Measurements from ENCODE around the gene TMED1. TPM values are rescaled to one million over a fixed set of nuclear protein-coding genes. Genes with fewer than 3 reads are reported as not detected.

The TMED1 gene
- total and polyA plus RNA-seq, 9 of the 15 experiments (the other 6 are each of a cell fraction or from before 2014, with no cell fraction given) = 0.86 to 30.2 (median 23.5) TPM

- no peak for TF ChIP-seq SIN3B (IDR thresholded peaks at IDR 0.05; ENCODE audit: low read depth)
- TF ChIP-seq RNF2 (IDR thresholded peaks at IDR 0.05) = no peak
- TF ChIP-seq TRIM28 (IDR thresholded peaks at IDR 0.05) = no peak
- TF ChIP-seq BRD9 (IDR thresholded peaks at IDR 0.05; ENCODE audit: low read depth, partially characterized antibody) = no peak
- TF ChIP-seq CEBPB (tag; IDR thresholded peaks at IDR 0.05) = no peak
- TF ChIP-seq LARP7 (IDR thresholded peaks at IDR 0.05) = no peak
- TF ChIP-seq, protein P1, sequence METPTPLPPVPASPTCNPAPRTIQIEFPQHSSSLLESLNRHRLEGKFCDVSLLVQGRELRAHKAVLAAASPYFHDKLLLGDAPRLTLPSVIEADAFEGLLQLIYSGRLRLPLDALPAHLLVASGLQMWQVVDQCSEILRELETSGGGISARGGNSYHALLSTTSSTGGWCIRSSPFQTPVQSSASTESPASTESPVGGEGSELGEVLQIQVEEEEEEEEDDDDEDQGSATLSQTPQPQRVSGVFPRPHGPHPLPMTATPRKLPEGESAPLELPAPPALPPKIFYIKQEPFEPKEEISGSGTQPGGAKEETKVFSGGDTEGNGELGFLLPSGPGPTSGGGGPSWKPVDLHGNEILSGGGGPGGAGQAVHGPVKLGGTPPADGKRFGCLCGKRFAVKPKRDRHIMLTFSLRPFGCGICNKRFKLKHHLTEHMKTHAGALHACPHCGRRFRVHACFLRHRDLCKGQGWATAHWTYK (CRISPR knock-in tag; IDR thresholded peaks at IDR 0.05) = no peak; the same call in 1 of the 2 replicates
- no peak for TF ChIP-seq NELFE (IDR thresholded peaks at IDR 0.05; ENCODE audit: insufficient read depth, insufficient read length)
- peak; percentile 66 for TF ChIP-seq NFYB (IDR thresholded peaks at IDR 0.05; ENCODE audit: extremely low read depth, insufficient read length)
- no peak for TF ChIP-seq GTF2A2 (tag; IDR thresholded peaks at IDR 0.05)
- TF ChIP-seq ZC3H4 (CRISPR knock-in tag; IDR thresholded peaks at IDR 0.05; ENCODE audit: borderline replicate concordance) = no peak
- TF ChIP-seq, protein P2, sequence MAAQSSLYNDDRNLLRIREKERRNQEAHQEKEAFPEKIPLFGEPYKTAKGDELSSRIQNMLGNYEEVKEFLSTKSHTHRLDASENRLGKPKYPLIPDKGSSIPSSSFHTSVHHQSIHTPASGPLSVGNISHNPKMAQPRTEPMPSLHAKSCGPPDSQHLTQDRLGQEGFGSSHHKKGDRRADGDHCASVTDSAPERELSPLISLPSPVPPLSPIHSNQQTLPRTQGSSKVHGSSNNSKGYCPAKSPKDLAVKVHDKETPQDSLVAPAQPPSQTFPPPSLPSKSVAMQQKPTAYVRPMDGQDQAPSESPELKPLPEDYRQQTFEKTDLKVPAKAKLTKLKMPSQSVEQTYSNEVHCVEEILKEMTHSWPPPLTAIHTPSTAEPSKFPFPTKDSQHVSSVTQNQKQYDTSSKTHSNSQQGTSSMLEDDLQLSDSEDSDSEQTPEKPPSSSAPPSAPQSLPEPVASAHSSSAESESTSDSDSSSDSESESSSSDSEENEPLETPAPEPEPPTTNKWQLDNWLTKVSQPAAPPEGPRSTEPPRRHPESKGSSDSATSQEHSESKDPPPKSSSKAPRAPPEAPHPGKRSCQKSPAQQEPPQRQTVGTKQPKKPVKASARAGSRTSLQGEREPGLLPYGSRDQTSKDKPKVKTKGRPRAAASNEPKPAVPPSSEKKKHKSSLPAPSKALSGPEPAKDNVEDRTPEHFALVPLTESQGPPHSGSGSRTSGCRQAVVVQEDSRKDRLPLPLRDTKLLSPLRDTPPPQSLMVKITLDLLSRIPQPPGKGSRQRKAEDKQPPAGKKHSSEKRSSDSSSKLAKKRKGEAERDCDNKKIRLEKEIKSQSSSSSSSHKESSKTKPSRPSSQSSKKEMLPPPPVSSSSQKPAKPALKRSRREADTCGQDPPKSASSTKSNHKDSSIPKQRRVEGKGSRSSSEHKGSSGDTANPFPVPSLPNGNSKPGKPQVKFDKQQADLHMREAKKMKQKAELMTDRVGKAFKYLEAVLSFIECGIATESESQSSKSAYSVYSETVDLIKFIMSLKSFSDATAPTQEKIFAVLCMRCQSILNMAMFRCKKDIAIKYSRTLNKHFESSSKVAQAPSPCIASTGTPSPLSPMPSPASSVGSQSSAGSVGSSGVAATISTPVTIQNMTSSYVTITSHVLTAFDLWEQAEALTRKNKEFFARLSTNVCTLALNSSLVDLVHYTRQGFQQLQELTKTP (IDR thresholded peaks at IDR 0.05; ENCODE audit: low read depth in 1 of 2, partially characterized antibody in 2 of 2) = no peak
- no peak for TF ChIP-seq U2AF1 (optimal IDR thresholded peaks at IDR 0.05; ENCODE audit: low read depth, low read length)
- TF ChIP-seq L3MBTL2 (IDR thresholded peaks at IDR 0.05) = no peak
- no peak for TF ChIP-seq CHCHD3 (CRISPR knock-in tag; IDR thresholded peaks at IDR 0.05)
- no peak for TF ChIP-seq FIP1L1 (IDR thresholded peaks at IDR 0.05; ENCODE audit: low read depth, low read length, poor library complexity, severe bottlenecking)
- TF ChIP-seq DPF2 (IDR thresholded peaks at IDR 0.05) = no peak
- no peak for TF ChIP-seq ZNF76 (CRISPR knock-in tag; IDR thresholded peaks at IDR 0.05; ENCODE audit: borderline replicate concordance)
- no peak for TF ChIP-seq RBM25 (IDR thresholded peaks at IDR 0.05; ENCODE audit: low read depth, low read length, severe bottlenecking)
- TF ChIP-seq POLR2A (conservative IDR thresholded peaks at IDR 0.05) = peak; percentile 57
- peak; percentile 82 for TF ChIP-seq CHD1 (IDR thresholded peaks at IDR 0.05; ENCODE audit: low read length)
- TF ChIP-seq HBP1 (CRISPR knock-in tag; IDR thresholded peaks at IDR 0.05) = peak; percentile 74; the same call in 1 of the 2 replicates
Observed at GRCh38 chr19:10835089-10835753, 791 bp downstream of the TMED1 start (continued).

All from K562 (cell line).